A673 (cell line): ENCODE data around the gene ESPNL.

Source experiments
- CTCF ChIP-seq: fragments of 300-800, 200-600 bp; sonication (generic); conservative IDR thresholded peaks from 2 replicates; pipeline ENCODE4 v1.5.1; 2017; ENCODE audit warnings: low read depth, mild to moderate bottlenecking, antibody characterized with exemption, low read length, moderate library complexity, mixed read lengths
- EZH2 ChIP-seq: fragments of 200-600 bp; sonication (generic); IDR thresholded peaks from 2 replicates; pipeline ENCODE4 v1.6.1; 2017; ENCODE audit warnings: borderline replicate concordance, low read depth, mild to moderate bottlenecking, mixed read lengths, antibody characterized with exemption, low read length; ENCODE audit not compliant: poor library complexity, severe bottlenecking

GRCh38 chr2:238176613-238177012 lies 76.5 kb downstream of the ESPNL start:
- TF ChIP-seq CTCF (no peak), EZH2 (no peak)
